Activated CD4-positive, alpha-beta T cell treated with anti-CD3 and anti-CD28 coated beads, Interleukin-2, amount 50 U/mL, for 48 hours (primary cell): Measurements from ENCODE around the gene GON7.

ENCODE experiments used
- DNase-seq, 2 experiments: peaks; one replicate each; pipeline ENCODE4 v3.0.0-alpha.2; 2020

Gene GON7

GRCh38 chr14:93155667-93156066 is 51.2 kb downstream of the GON7 start:
- DNase-seq: no peak

- no peak for DNase-seq
Observed at GRCh38 chr14:93153121-93153520, 53.7 kb downstream of the GON7 start.
